Cerebellar nuclear complex (tissue), 1 donor: ENCODE measurements around the gene NFASC.
A peak's percentile ranks its signal among the peaks of the same experiment; 100 is the strongest.

Experiments used
- DNase-seq, 2 experiments: peaks; one replicate each; lab custom pipeline; 2025; lab: John Stamatoyannopoulos, UW

NFASC gene

GRCh38 chr1:204870160-204870912, at the start of gene NFASC:
Gene NFASC, plus strand, starts transcription at chr1:204870862. Its CDS starts 73,454 bp downstream, at chr1:204944316.
- no peak for DNase-seq

GRCh38 chr1:204821476-204821875, 49.2 kb upstream of the NFASC start:
- DNase-seq = no peak

- no peak for DNase-seq
These were observed 48.7 kb upstream of the NFASC start for GRCh38 chr1:204821924-204822323.

GRCh38 chr1:204826970-204827369, 43.7 kb upstream of the NFASC start:
- no peak for DNase-seq

GRCh38 chr1:204828352-204828850, 42.3 kb upstream of the NFASC start:
- peak in 1 of 2 experiments; percentile 55 for DNase-seq

GRCh38 chr1:204829133-204829825, 41.4 kb upstream of the NFASC start:
- DNase-seq = no peak

GRCh38 chr1:204830747-204831146, 39.9 kb upstream of the NFASC start:
- DNase-seq = peak in 1 of 2 experiments; percentile 20

GRCh38 chr1:204831186-204831585, 39.5 kb upstream of the NFASC start:
- DNase-seq = no peak

GRCh38 chr1:204834336-204834735, 36.3 kb upstream of the NFASC start:
- DNase-seq = no peak

- DNase-seq = no peak
These were observed 35.9 kb upstream of the NFASC start for GRCh38 chr1:204834752-204835151.

GRCh38 chr1:204835737-204836136, 34.9 kb upstream of the NFASC start:
- DNase-seq = no peak

GRCh38 chr1:204836856-204837255, 33.8 kb upstream of the NFASC start:
- DNase-seq = no peak

GRCh38 chr1:204837440-204838084, 33.1 kb upstream of the NFASC start:
- no peak for DNase-seq

- DNase-seq = no peak
These were observed 29.3 kb upstream of the NFASC start for GRCh38 chr1:204841316-204841715.

GRCh38 chr1:204841798-204842197, 28.9 kb upstream of the NFASC start:
- DNase-seq = no peak

- DNase-seq = no peak
These were observed 28.3 kb upstream of the NFASC start for GRCh38 chr1:204842369-204842768.

- DNase-seq = no peak
These were observed 27.8 kb upstream of the NFASC start for GRCh38 chr1:204842892-204843291.

- no peak for DNase-seq
These were observed 24.1 kb upstream of the NFASC start for GRCh38 chr1:204846546-204846945.

- no peak for DNase-seq
These were observed 22.1 kb upstream of the NFASC start for GRCh38 chr1:204848579-204848978.

GRCh38 chr1:204852854-204853253, 17.8 kb upstream of the NFASC start:
- DNase-seq = no peak

GRCh38 chr1:204853436-204853835, 17.2 kb upstream of the NFASC start:
- DNase-seq = no peak

- DNase-seq = no peak
These were observed 16.4 kb upstream of the NFASC start for GRCh38 chr1:204854286-204854685.

GRCh38 chr1:204858363-204858821, 12.3 kb upstream of the NFASC start:
- DNase-seq = no peak
